HG03159 (cell line): ENCODE measurements around the gene DPH7.
"Not testable (repeated sequence)": the region's sequence is repeated elsewhere in the genome, so short reads cannot be mapped to it uniquely, and the experiment has no call there.

Experiments used
- ATAC-seq: cut with Tn5 transposase; IDR thresholded peaks from one replicate; pipeline ENCODE4 v1.9.1; 2021; ENCODE audit warnings: mild to moderate bottlenecking, moderate library complexity; ENCODE audit not compliant: unreplicated experiment

The DPH7 gene

DNA sequence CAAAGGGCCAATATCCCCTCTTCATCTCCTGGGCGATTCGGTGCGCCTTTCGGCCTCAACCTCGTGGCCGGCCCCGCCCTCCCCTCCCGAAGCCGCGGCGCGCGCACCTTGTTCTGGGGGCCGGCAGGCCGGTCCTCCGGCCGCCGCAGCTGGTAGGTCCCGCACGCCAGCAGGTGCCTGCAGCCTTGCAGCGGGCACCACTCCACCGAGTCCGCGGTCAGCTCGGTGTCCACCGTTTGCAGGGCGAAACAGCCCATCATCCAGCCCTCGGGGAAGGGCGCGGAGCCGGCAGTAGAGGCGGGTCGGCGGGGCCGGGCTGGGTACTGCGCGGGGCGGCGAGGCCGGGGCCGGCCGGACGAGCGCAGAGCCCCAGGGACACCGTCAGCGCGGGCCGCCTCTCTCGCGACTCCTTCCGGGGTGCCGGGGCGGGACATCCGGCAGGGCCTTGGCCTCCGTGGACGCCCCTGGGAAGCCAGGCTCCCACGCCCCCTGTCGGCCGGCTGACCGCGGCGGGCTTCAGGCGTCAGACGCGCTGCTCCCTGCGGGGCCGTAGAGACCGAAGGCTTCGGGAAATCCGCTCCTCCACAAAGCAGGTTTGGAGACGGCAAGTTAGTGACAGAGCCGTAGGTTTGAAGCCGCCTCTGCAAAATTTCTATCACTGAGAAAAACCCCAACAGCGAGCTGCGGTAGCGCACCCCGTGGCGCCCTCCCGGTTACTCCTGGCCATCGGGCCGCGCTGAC lies at the start of gene DPH7:
DPH7 (minus strand) TSS at position 408 of the 741 bp plus-strand sequence; CDS start at position 260, 148 bp downstream.
- peak; percentile 92 for ATAC-seq

DNA sequence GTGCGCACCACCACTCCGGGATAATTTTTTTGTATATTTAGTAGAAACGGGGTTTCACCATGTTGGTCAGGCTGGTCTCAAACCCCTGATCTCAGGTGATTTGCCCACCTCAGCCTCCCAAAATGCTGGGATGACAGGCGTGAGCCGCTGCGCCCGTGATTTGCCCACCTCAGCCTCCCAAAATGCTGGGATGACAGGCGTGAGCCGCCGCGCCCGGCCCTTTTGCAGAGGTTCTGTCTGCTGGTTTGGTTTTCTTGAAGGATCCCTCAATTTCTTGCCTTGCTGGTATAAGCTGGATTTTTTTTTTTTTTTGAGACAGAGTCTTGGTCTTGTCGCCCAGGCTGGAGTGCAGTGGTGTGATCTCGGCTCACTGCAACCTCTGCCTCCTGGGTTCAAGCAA lies 48.7 kb upstream of the DPH7 start:
- ATAC-seq: not testable (repeated sequence)

DNA sequence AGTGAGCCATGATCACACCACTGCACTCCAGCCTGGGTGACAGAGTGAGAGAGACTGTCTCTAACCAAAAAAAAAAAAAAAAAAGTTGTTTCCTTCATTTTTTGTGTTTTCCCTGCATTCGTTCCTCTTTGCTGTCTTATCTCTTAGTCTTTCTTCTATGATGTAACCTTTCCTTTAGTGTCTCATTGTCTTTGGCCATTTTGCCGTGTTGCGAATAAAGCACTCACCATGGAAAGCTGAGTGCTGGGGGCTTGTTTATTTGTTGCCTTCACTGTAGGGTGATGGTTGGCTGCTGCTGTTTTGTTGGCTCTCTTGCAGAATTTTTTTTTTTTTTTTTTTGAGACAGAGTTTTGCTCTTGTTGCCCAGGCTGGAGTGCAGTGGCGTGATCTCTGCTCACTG lies 47.7 kb upstream of the DPH7 start:
- no peak for ATAC-seq

DNA sequence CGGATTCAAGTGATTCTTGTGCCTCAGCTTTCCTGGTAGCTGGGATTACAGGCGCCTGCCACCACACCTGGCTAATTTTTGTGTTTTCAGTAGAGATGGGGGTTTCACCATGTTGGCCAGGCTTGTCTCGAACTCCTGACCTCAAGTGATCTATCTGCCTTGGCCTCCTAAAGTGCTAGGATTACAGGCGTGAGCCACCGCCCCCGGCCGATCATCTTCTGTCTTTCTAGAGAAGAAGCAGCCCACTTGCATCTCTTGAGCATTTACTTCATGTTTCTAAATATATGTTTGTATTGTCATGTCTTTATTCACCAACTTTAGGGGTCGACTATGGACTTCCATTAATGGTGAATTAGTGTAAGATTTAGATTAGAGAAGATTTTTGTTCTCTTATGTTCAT lies 43.5 kb upstream of the DPH7 start:
- not testable (repeated sequence) for ATAC-seq

DNA sequence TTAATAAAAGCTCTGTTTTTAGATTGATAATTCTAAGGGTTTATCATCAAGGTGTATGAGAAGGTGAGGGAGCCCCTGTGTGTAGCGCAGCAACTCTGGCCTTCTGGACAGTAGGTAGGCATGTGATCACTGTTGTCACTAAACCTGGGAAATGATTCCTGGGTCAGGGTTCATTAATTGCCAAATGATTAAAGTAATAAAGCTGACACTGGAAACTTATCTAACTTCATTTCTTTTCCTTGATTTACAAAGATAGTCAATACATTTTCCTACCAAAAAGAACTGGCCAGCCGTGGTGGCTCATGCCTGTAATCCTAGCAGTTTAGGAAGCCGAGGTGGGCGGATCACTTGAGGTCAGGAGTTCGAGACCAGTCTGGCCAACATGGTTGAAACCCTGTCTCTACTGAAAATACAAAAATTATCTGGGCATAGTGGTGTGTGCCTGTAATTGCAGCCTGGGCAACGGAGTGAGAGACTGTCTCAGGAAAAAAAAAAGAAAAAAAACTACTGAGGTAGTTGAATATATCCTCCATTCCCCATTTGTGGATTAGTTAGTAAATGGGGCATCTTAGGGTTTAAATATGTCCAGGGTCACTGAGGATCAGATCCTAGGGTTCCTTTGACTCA lies 42.5 kb upstream of the DPH7 start:
- no peak for ATAC-seq

DNA sequence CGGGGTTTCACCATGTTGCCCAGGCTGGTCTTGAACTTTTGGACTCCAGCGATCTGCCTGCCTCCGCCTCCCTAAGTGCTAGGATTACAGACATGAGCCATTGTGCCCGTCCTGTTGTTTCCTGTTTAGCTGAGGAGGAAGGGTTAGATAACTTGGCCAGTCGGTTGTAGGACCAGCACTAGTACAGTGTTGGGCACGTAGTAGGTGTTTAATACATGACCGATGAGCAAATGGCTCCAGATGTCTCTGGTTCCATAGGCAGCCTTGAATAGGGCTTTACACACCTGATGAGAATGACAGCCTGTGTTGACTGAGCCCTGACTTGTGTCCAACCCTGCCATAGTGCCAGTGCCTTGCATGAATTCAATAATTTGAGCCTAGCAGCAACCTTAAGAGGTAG lies 41.9 kb upstream of the DPH7 start:
- no peak for ATAC-seq

DNA sequence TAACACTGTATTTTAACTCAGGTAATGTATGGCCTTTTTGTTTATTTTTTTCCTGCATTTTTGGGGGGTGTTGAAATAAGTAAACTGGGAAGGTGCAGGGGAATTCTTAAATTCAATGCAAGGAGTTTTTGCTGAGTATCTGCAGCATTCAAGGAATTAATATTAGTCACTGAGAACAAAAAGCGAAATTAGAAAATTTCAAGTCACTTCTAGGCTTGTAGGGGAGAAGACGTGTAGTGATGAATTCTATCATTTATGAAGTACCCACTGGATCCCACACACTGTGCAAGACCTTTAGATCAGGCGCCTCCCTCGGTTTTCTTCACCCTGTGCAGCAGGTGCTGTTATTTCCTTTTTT lies 41.3 kb upstream of the DPH7 start:
- no peak for ATAC-seq

DNA sequence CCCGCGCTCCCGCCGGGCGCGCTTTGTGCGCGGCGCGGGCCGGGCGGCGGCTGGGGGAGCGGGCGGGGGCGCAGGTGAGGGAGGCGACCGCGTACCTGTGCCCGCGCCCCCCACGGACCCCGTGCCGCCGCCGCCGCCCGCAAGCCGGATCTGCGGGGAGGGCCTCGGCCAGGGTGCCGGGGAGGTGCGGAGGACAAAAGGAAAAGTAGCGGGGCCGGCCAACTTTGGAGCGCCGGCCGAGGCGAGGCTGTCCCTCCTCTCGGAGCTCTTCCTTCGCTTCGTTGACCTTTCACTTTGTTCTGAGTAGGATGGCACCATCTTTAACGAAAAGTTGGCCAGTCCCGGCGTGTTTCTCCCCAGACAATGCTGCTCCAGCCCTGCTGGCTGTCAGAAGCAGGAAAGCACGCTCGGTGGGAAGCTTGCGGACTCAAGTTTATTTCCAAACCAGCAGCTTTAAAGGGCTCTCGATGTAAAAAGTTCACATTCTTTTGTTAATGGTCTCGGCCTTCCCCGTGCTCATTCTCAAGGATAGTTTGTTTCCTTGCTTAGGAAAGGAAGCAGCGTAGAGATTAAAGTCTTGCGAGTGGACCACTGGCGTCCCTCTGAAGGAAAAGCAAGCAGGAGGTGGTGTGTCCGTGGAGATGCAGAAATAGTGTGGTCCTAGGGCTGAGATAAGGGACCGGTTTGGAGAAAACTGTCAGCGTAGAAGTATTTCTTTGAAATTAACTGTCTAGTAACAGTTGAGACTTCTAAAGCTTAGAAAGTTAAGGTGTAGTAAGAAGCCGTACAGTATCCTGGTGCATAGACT lies 40.7 kb upstream of the DPH7 start:
- ATAC-seq: peak; percentile 12

DNA sequence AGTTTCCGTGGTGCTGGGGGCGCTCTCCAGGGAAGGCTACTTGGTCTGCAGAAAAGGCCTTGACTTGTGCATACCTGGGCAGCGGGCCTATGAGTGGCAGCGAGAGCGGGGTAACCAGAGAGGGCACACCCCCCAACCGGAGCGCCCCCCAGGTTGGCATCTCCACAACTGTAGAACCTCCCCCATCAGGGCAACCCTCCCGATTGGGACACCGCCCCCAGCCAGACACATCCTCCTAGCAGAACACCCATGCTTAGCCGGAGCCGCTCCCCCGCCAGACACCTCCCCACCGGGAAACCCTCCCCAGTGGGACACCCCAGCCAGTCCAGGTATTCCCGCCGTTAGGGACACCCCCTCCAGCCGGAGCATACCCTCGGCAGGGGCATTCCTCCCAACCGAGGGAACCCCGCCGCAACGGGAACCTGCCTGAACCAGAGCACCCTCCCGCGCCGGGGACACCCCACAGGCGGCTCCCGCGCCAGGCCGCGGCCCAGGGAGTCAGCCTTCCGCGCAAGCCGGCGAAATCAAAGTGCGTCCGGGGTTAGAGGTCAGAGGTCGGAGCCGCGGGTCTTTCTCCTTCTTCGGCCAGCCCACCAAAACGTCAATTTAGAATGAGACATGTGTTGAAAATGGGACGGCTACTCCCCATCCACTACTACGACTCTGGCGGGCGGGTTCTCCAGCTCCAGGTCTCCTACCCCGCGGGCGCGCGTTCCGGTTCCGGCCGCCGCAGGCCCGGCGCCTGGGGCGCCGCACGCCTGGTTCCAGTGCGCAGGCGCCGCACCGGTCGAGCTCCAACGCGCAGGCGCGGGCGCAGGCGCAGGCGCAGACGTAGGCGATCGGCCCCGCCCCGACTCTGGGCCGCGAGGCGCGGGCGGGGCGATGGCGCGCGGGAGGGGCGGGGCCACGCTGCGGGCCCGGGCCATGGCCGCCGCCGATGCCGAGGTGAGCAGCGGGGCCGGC lies 39.7 kb upstream of the DPH7 start, which contains the start of gene EHMT1:
EHMT1 (plus strand) TSS at position 901 of the 963 bp plus-strand sequence; CDS start at position 925, 24 bp downstream.
- ATAC-seq: peak; percentile 66

DNA sequence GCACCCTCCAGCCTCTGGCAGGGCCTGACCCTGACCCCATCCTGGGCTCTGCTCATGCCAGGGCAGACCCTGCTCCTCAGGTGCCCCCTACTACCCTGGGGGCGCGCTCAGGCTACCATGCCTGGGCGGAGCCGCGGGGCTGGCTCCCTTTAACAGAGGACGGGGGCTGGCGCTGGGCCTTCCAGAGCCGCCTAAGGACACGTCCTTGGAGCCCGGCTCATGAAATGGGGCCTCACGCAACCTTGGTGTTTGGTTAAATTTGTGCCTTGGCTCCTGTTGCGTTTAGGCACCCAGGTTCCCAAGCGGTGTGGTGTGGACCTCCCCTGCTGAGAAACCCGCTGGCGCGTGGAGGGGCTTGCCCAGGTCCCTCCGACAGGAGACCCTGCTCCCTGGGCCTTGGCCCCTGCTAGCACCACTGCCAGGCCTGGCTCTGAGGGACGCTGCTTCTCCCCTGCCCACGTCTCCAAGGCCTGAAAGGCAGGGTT lies 36.7 kb upstream of the DPH7 start:
- ATAC-seq: no peak

DNA sequence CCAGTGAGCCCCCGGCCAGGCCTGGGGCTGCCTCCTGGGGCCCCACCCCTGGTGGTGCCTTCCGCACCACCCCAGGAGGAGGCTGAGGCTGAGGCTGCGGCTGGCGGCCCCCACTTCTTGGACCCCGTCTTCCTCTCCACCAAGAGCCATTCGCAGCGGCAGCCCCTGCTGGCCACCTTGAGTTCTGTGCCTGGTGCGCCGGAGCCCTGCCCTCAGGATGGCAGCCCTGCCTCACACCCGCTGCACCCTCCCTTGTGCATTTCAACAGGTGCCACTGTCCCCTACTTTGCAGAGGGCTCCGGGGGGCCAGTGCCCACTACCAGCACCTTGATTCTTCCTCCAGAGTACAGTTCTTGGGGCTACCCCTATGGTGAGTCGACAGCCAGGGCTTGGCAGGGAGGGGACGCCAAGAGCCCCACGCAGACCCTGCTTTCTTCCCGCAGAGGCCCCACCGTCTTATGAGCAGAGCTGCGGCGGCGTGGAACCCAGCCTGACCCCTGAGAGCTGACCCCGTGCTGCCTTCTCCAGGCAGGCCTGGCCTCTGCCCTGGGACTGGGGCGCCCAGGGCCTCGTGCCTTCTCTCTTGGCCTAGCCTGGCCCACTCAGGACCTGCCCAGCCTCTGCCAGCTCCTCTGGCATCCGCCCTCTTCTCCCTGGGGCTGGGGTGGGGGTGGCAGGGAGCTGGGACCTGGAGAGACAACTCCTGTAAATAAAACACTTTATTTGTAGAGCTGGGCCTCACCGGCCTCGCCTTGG lies 36.1 kb upstream of the DPH7 start:
- ATAC-seq: no peak

DNA sequence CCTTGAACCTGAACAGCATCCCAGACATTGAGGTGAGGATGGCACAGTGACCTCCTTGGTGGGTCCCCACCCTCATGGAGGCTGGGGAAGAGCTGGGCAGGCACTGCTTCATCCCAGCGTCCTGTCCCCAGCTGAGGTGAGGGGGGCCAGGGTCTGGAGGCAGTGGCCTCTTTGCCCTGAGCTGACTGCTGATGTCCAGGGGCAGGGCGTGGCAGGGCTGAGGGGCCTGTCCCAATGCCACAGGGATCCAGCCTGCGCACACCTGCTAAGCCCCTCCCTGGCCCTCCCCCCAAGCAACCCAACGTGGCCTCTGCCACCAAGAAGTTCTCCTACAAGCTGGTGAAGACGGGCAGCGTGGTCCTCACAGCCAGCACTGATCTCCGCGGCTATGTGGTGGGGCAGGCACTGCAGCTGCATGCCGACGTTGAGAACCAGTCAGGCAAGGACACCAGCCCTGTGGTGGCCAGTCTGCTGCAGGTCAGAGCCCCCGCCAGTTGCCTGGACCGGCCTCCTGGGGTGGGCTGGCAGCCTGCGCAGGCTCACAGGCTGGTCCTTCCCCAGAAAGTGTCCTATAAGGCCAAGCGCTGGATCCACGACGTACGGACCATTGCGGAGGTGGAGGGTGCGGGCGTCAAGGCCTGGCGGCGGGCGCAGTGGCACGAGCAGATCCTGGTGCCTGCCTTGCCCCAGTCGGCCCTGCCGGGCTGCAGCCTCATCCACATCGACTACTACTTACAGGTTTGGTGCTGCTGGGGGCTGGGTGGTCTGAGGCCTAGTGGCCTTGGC lies 35.2 kb upstream of the DPH7 start:
- ATAC-seq: no peak

DNA sequence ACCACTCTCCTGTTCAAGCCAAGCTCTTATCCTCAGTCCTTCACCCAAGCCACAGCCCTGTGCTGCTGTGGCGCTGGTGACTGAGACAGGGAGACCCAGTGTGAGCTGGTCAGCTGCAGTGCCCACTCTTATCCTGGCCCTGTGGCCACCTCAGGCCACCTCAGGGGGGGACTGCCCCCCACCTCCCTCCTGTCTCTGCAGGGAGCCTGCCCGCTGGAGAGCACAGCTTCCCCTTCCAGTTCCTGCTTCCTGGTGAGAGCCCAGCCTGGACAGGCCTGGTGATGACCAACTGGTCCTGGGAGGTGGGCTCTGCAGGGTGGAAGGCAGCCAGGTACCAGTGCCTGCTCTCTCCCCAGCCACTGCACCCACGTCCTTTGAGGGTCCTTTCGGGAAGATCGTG lies 34.5 kb upstream of the DPH7 start:
- ATAC-seq: no peak

DNA sequence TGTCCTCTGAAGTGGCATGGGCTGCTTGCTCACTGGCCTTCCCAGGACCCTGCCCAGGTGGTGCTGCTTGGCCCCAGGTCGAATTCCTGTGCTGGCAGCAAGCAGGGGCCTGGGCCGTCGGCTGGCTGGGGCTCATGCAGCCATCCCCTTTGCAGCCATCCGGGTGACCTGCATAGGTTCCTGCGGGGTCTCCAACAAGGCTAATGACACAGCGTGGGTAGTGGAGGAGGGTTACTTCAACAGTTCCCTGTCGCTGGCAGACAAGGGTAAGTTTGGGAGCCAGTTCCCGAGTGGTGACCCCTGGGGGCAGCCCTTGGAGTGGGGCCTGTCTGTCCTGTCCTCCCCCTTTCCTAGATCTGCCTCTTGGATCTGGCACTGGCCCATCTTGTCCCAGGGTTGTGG lies 34.0 kb upstream of the DPH7 start:
- ATAC-seq: no peak

DNA sequence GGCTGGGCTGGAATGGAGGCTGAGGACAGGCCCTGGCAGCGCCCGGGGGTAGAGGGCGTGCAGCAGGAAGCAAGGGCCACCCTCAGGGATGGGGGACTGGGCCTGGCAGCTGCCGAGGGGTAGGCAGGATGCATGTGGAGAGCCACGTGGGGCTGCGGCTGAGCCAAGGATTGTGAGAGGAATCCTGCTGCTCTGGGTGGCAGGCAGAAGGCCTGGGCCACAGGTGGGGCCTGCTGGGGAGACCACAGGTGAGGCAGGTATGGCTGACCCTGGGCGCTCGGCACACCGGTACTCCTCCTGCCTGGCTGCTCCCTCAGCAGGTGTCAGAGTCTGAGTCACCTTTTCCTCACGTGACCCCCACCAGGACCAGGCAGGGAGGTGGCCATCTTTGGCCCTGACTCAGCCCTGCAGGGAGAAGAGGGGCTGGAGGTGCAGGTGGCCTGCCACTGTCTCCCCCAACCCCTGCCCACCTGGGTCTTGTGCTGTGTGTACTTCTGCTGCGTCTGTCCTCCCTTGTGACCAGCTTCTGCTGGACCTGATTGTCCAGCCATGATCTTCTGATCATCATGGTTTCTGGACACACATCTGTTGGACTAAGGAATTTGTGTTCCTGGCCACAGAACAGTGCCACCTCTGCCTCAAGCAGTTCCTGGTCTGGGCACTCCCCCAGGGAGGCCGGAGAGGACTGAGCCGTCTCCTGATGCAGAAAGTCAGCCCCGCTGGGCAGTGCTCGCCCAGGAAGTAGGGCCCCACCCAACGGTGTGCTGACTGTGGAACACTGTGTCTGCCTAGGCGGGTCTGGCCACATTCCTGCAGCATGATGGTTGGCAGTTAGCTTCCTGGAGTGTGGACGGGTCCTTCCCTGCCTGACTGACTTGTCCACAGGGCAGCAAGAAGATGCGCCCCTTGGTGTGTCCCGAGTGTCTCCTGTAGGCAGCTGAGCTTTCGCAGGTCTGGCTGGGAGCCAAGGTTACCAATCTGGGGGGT lies 33.2 kb upstream of the DPH7 start:
- ATAC-seq: no peak

DNA sequence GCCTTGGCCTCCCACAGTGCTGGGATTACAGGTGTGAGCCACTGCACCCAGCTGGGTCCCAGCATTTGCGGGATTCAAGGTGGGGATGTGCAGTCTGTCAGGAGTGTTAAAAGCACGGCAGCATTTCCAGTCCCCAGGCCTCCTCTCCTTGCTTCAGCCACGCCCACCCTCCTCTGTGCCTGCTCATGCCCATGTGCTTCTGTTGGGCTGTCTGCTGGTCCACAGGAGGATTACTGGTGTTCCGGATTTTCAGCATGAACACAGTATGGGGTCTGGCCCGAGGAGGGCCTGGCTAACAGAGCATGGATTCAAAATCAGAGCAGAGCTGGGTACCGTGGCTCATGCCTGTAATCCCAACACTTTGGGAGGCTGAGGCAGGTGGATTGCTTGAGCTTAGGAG lies 32.2 kb upstream of the DPH7 start:
- no peak for ATAC-seq

DNA sequence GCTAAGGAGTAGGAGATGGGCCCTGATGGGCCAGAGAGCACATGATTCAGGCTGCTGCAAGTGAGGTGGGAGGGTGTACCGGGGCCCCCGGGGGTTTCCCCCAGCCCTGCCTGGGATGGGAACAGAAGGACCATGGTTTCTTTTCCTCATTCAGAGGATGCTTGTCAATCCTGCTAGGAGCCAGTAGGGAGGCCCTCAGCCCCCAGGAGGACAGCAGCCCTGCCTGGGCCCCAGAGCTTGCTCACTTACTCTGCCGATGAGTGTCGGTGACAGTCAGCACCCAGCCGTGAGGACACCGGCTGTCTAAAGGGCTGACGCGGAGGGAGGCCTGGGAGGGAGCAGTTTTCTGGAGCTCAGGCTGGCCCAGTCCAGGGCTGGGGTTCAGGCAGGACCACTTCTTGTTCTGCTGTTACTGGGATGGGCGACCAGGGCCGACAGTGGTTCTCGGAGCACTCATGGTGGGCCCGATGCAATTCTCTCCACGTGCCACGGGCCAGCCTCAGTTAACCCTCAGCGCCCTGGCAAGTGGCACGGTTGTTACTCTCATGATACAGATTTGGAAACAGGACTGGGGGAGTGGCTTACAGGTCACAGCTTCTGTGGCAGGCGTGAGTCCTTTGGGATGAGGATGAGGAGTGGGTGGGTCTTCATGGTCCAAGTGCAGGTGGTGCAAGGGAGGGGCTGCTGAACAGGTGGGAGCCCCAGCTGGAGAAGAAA lies 28.6 kb upstream of the DPH7 start:
- ATAC-seq: no peak
